Stimulated activated CD8-positive, alpha-beta memory T cell treated with anti-CD3 and anti-CD28 coated beads, Interleukin-12 subunit alpha, Interleukin-12 subunit beta, amount 100 ng/mL, for 4 hours (primary cell): Measurements from ENCODE around the gene BPIFA2.

Experiments used
- DNase-seq: peaks from one replicate; pipeline ENCODE4 v3.0.0-alpha.2; 2020; ENCODE audit warnings: low read depth

The BPIFA2 gene

DNA sequence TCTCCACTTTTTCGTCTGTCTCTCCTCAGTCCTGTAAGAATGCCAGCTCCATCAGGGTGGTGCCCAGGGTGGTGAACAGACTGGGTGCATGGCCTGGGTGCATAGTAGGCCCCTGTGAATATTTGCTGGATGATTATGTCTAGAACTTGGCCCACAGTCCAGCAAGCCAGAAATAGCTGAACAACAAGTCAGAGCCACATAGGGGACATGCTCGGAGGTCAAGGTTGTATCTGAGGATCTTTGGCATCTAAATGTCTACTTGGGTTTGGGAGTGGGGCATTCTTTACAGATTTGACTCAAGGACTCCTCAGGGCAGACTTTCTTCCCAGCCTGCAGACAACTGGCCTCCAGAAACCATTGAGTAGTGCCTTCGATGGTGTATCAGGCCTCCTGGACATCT, 31.1 kb downstream of the BPIFA2 start:
- no peak for DNase-seq

DNA sequence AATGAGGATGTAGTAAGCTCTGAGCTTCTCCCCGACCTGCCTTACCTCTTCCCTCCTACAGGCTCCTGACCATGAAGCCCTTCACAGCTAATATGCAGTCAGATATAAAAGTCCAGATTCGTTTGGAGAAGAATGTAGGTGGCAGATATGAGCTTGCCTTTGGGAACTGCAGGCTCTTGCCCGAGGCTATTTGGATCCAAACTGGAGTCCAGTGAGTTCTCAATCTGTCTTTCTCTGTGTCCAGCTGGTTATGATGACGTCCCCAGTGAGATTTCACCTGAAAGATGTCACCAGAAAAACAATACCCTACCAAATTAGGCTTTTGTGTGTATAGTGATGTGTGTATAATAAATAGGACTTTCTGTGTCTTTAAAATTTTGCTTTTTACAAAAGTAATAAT, 34.5 kb downstream of the BPIFA2 start:
- no peak for DNase-seq

DNA sequence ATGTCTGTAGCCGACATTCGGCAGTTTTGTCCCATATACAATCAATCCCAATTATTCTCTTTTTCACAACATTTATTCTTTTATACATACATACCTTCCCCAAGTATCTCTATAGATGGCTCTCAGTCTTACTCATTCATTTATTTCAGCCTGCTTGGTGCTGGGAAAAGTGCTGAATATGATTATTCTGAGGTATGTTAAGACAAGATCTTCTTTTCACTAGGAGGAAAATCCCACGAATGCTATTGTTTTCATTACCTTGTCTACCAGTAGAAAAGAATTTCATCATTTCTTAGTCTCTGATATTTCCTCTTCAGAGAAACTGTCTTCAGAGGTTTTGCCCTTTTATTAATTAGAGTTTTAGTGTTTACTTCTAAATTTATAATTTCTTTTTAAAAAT, 35.5 kb downstream of the BPIFA2 start:
- DNase-seq, result no peak

DNA sequence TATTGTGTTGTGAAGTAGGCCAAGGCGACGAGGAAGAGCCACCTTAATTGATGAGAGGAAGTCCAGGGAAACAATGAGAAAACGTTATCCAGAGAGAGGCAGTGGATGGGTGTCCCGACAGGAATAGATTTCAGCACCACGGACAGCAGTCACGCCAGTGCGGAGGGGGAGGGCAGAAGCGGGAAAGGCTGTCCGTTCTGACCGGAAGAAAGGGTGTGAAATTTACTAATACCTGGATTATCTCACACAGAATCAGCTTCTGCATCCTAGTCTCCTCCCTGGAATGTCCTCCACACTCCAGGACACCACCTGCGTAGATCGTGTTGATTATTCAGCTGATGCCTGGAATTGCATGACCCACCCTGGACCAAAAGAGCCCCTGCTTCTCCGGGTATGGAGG, 41.8 kb downstream of the BPIFA2 start:
- no peak for DNase-seq

DNA sequence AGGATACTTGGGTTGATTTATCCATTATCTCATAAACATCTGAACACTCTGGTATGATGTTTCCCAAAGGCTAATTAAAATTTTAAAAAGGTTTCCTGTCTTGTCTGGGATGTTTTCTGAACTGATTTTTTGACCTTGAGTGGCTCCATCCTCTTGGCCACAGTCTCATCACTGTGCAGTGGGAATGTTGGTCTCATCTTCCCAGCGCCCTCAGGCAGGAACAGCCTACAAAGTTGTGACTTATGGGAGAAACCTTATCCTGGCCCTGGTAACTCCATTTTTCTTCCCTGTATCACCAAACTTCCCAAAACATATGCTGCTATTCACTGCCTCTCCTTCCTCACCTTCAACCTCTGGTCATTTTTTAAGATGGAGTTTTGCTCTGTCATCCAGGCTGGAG, 42.4 kb downstream of the BPIFA2 start:
- no peak for DNase-seq

DNA sequence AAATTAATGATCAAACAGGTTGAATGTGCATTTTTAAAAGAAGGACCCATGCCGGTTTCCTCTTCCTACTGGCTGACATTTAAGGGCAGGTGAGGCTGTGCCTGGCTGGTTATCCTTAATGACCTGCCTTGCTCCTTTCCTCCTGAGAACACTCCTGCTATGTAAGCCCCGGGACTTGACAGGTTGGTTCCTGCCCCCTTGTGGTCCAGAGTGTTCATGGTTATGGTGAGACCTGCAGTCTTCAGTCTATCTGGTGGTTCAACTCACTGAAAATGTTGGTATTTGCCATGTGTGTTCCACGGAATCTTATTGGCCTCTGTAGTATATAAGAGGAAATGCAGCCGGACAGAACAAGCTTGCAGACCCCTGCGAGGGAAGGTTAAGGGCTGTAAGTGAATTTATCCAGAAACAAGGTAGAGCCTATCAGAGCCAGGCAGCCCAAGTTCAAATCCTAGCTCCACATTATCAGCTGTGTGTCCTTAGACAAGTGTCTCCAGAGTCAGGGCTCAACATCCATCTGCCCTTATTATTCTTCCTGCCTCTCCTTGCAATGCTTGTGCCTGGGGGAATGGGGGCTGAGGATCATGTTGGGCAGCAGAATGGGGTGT, 44.0 kb downstream of the BPIFA2 start:
- no peak for DNase-seq

DNA sequence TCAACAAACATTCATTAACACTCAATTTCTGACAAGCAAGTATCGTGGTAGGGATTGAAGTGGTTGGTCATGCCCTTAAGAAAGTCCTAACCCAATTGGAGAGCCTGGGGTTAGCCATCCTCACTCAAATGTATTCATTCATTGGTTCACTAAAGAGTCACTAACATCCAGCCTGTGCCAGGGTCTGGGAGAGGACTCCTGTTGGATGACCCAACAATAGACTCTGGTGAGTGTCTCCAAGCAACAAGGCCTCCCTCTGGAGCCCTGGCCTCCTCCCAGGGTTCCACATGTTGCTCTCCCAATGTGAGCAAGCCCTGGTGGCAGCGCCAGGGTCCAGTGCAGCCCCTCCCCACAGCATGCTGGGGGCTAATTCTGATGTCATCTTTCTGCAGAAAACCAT, 49.1 kb downstream of the BPIFA2 start, which contains the start of gene BPIFA3:
BPIFA3 (plus strand) TSS at position 301 of the 400 bp plus-strand sequence. CDS start 185 bp downstream, outside the sequence.
- no peak for DNase-seq

DNA sequence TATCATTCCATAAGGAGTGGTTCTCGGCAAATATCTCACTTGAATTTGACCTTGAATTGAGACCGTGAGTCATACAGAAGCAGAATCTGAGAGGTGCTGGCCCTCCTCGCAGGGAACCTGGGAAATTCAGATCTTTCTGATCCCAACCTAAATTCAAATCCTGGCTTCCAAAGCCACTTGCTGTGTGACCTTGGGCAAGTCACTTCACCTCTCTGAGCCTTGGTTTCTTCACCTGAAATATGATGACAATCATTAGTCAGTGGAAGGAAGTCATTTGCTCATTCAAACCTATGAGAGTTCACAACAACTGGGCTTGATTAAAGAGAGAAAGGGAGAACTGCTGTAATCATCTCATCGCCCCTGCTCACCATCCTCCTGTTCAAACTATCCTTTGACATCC, 56.4 kb downstream of the BPIFA2 start:
- no peak for DNase-seq

DNA sequence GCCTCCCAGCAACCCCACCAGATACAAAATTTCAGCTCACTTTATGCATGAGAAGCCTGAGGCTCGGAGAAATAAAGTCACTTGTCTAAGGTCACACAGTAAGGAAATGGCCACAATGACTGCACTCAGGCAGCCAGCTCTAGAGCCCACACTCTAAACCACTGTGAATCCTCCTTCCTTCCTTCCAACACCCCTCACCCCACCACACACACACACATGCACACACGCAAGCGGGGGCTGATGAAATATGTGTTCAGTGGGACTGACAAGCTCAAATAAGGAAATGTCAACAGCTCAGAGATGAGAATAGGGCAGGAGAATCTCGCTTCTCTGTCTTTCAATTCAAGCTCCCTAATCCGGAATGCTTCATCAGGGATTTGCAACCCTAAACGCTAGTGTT, 61.9 kb downstream of the BPIFA2 start:
- DNase-seq, result no peak
